Parathyroid adenoma (tissue), 2 donors: Measurements from ENCODE around the gene SLC7A10.

Experiments used
- H2AFZ ChIP-seq: fragments of 300-600 bp; sonication (generic); one replicate; pipeline ENCODE4 v1.7.0; 2017; ENCODE audit warnings: antibody characterized with exemption, mild to moderate bottlenecking
- H3K27ac ChIP-seq: fragments of 300-600 bp; sonication (generic); one replicate; pipeline ENCODE4 v1.7.0; 2017
- H3K27me3 ChIP-seq: fragments of 300-600 bp; sonication (generic); one replicate; pipeline ENCODE4 v1.7.0; 2017; ENCODE audit warnings: low read length; ENCODE audit not compliant: control insufficient read depth, insufficient read depth
- H3K36me3 ChIP-seq: fragments of 300-600 bp; sonication (generic); one replicate; pipeline ENCODE4 v1.7.0; 2017; ENCODE audit warnings: low read length; ENCODE audit not compliant: control insufficient read depth, insufficient read depth
- H3K4me1 ChIP-seq: fragments of 300-600 bp; sonication (generic); one replicate; pipeline ENCODE4 v1.7.0; 2017; ENCODE audit warnings: control low read depth
- H3K4me2 ChIP-seq: fragments of 300-600 bp; sonication (generic); one replicate; pipeline ENCODE4 v1.7.0; 2017; ENCODE audit warnings: low read length
- H3K4me3 ChIP-seq: fragments of 300-600 bp; sonication (generic); one replicate; pipeline ENCODE4 v1.7.0; 2017; ENCODE audit warnings: low read depth, low read length
- H3K79me2 ChIP-seq: fragments of 300-600 bp; sonication (generic); one replicate; pipeline ENCODE4 v1.7.0; 2017; ENCODE audit warnings: control low read depth
- H3K9ac ChIP-seq: fragments of 300-600 bp; sonication (generic); one replicate; pipeline ENCODE4 v1.7.0; 2017; ENCODE audit warnings: mild to moderate bottlenecking
- H3K9me3 ChIP-seq: fragments of 300-600 bp; sonication (generic); one replicate; pipeline ENCODE4 v1.7.0; 2017; ENCODE audit warnings: low read length; ENCODE audit not compliant: control insufficient read depth
- CTCF ChIP-seq: fragments of 300-600 bp; sonication (generic); IDR thresholded peaks from one replicate; pipeline ENCODE4 v1.7.0; 2017; ENCODE audit warnings: antibody characterized with exemption, mild to moderate bottlenecking
- donor health status: primary hyperparathyroidism.

SLC7A10 gene

GRCh38 chr19:33256261-33256660 is 30.6 kb upstream of the SLC7A10 start:
- Histone ChIP-seq H3K27me3 (no peaks in the 10 kb centered on the region), H3K9me3 (no peaks in the 10 kb centered on the region), H3K79me2 (no peaks in the 10 kb centered on the region), H3K9ac (no peak overlapping the region), H3K36me3 (no peaks in the 10 kb centered on the region), H3K4me1 (no peaks in the 10 kb centered on the region), H3K27ac (no peak overlapping the region), H3K4me2 (no peak overlapping the region), H2AFZ (no peak overlapping the region), H3K4me3 (no peak overlapping the region)
- no peak for TF ChIP-seq CTCF

GRCh38 chr19:33255781-33256180 is 30.1 kb upstream of the SLC7A10 start:
- Histone ChIP-seq H3K27ac (no peak overlapping the region), H3K4me2 (no peak overlapping the region), H3K36me3 (no peaks in the 10 kb centered on the region), H3K9ac (no peak overlapping the region), H3K4me1 (no peaks in the 10 kb centered on the region), H3K9me3 (no peaks in the 10 kb centered on the region), H2AFZ (no peak overlapping the region), H3K79me2 (no peaks in the 10 kb centered on the region), H3K4me3 (no peak overlapping the region), H3K27me3 (no peaks in the 10 kb centered on the region)
- no peak for TF ChIP-seq CTCF

- peaks cover 8% of the 10 kb centered on the region for H3K4me1 ChIP-seq
- no peak overlapping the region for H2AFZ ChIP-seq
- H3K4me3 ChIP-seq = no peak overlapping the region
- no peak for TF ChIP-seq CTCF
- H3K36me3 ChIP-seq = no peaks in the 10 kb centered on the region
- no peak overlapping the region for H3K27ac ChIP-seq
- no peak overlapping the region for H3K9ac ChIP-seq
- peaks cover 2% of the 10 kb centered on the region for H3K79me2 ChIP-seq
- H3K27me3 ChIP-seq = no peaks in the 10 kb centered on the region
- no peak overlapping the region for H3K4me2 ChIP-seq
- no peaks in the 10 kb centered on the region for H3K9me3 ChIP-seq
These were observed 28.7 kb upstream of the SLC7A10 start for GRCh38 chr19:33254245-33254824.

- H3K27ac ChIP-seq = no peak overlapping the region
- peaks cover 8% of the 10 kb centered on the region for H3K4me1 ChIP-seq
- peaks cover 2% of the 10 kb centered on the region for H3K79me2 ChIP-seq
- no peaks in the 10 kb centered on the region for H3K9me3 ChIP-seq
- no peak overlapping the region for H3K4me2 ChIP-seq
- no peak for TF ChIP-seq CTCF
- no peak overlapping the region for H2AFZ ChIP-seq
- H3K27me3 ChIP-seq = no peaks in the 10 kb centered on the region
- no peak overlapping the region for H3K4me3 ChIP-seq
- H3K36me3 ChIP-seq = no peaks in the 10 kb centered on the region
- H3K9ac ChIP-seq = no peak overlapping the region
These were observed 27.3 kb upstream of the SLC7A10 start for GRCh38 chr19:33252971-33253370.

- no peak overlapping the region for H2AFZ ChIP-seq
These were observed 26.8 kb upstream of the SLC7A10 start for GRCh38 chr19:33252418-33252962.

More at GRCh38 chr19:33252418-33252962, 26.8 kb upstream of the SLC7A10 start:
- H3K4me1 ChIP-seq = peaks cover 8% of the 10 kb centered on the region
- H3K36me3 ChIP-seq = no peaks in the 10 kb centered on the region
- H3K4me3 ChIP-seq = no peak overlapping the region
- H3K9me3 ChIP-seq = no peaks in the 10 kb centered on the region
- no peak overlapping the region for H3K4me2 ChIP-seq
- no peaks in the 10 kb centered on the region for H3K27me3 ChIP-seq
- H3K79me2 ChIP-seq = peaks cover 2% of the 10 kb centered on the region
- no peak overlapping the region for H3K27ac ChIP-seq
- no peak overlapping the region for H3K9ac ChIP-seq
- TF ChIP-seq CTCF = no peak
